WI38 (cell line): ENCODE measurements around the gene SLC47A2.

ENCODE experiments used
- H3K4me3 ChIP-seq: 2 replicates; pipeline ENCODE4 v1.5.1; 2011; ENCODE audit warnings: low read depth, mild to moderate bottlenecking, control low read depth, low read length
- TF ChIP-seq, protein P1 (sequence below): IDR thresholded peaks from 2 replicates; pipeline ENCODE4 v1.5.1; 2012; ENCODE audit warnings: low read depth, mild to moderate bottlenecking, control low read depth, low read length

Gene SLC47A2

DNA sequence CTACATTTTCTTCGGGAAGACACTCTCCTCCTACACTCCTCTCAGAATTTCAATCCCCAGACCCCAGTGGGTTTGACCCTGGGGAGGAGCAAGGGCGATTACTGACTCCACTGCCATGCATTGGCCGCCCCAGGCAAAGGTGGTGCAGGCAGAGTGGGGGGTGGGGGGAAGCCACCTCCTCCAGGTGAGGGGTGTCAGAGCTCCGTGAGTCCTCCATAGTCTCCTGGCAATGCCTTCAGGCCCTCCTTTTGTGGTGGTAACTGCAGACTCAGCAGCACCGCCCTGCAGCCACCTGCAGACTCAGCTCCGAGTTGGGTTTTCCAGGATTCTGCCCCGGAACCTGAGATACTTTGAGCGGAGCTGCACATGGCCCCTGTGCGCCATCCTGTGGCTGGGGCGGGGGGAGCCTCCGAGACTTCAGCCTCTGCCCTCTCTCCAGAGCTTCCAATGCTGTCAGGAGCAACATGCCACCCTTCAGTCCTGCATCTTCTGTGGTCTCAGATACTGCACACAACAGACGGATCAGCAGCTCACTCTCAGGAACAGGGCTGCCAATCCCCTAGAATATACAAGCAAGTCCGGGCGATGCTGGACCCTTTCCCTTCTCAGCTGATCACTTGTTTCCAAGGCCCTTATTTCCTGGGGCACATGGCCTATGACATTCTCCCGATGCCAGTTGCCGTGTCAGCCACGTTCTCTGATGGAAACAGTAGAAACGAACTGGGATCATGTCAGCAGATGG is 2.4 kb upstream of the SLC47A2 start:
- no peak overlapping the region for H3K4me3 ChIP-seq
- TF ChIP-seq, protein P1, sequence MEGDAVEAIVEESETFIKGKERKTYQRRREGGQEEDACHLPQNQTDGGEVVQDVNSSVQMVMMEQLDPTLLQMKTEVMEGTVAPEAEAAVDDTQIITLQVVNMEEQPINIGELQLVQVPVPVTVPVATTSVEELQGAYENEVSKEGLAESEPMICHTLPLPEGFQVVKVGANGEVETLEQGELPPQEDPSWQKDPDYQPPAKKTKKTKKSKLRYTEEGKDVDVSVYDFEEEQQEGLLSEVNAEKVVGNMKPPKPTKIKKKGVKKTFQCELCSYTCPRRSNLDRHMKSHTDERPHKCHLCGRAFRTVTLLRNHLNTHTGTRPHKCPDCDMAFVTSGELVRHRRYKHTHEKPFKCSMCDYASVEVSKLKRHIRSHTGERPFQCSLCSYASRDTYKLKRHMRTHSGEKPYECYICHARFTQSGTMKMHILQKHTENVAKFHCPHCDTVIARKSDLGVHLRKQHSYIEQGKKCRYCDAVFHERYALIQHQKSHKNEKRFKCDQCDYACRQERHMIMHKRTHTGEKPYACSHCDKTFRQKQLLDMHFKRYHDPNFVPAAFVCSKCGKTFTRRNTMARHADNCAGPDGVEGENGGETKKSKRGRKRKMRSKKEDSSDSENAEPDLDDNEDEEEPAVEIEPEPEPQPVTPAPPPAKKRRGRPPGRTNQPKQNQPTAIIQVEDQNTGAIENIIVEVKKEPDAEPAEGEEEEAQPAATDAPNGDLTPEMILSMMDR, result no peak

DNA sequence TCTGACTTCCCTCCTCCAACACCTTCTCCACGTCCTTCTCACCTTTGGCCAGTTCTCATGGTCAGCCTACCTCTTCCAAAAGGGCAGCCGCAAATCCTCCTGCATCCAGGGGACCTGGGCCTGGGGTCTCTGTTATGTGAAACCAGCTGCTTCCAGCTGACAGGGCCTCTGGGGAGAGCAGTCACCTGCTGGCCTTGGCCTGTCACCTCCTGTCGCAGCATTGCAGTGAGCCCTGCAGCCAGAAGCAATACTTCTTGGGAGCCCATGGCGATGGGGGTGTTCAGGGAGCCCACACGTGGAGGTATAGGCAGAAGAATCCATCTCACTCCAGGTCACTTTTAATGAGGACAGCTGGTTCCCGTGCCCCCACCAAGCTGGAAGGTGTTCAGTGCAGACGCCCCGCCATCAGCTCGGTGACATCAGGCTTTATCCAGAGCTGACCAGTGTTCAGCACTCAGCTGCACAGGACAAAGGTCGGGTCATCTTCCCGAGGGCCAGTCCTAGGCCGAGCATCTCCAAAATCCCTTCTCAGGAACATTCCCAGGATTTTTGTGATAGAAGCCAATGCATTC is 1.7 kb upstream of the SLC47A2 start:
- no peak overlapping the region for H3K4me3 ChIP-seq
- TF ChIP-seq, protein P1, result no peak

- TF ChIP-seq, protein P1, result no peak
- no peak overlapping the region for H3K4me3 ChIP-seq
Measured at GRCh38 chr17:19717411-19717908, 1.1 kb upstream of the SLC47A2 start.

- TF ChIP-seq, protein P1, result no peak
- H3K4me3 ChIP-seq, result no peak overlapping the region
Measured at GRCh38 chr17:19717031-19717360, 612 bp upstream of the SLC47A2 start.

DNA sequence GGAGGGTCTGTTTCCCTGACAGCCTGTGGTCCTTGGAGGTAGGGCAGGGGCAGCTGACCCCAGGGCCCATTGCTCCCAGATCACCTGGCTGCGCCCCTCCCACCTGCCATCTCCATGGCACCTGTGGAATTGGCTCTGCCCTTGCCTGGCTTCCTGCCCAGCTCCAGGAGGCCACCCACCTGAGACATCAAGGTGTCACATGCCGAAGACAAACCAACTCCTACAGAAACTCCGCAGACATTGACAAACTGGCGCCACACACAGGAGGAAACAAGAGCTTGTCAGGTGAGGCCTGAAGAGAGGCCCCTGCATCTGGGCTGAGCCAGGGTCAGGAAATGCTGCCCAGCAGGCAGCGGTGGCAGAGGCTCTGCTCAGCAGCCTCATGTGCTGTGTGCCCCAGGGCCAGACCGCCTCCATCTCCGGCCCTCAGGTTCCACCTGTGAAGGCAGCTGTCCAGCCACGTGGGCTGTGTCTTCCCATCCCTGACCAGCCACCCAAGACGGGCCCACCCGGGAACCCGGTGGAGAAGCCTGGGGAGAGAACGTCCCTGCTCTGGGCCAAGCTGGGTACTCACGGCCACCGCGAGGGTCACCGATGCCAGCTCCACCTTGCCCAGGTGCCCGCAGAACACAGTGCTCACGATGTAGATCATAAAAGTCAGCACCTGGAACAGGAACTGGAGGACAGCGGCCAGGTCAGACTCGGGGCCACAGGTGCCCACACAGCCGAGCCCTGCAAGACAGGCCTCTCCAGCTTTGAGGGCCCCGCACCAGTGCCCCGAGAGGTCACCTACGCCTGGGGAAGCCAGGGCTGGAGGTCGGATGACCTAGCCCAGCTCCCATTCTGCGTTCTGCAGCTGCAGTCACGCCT is 1.6 kb downstream of the SLC47A2 start:
- TF ChIP-seq, protein P1, result no peak
- no peak overlapping the region for H3K4me3 ChIP-seq

DNA sequence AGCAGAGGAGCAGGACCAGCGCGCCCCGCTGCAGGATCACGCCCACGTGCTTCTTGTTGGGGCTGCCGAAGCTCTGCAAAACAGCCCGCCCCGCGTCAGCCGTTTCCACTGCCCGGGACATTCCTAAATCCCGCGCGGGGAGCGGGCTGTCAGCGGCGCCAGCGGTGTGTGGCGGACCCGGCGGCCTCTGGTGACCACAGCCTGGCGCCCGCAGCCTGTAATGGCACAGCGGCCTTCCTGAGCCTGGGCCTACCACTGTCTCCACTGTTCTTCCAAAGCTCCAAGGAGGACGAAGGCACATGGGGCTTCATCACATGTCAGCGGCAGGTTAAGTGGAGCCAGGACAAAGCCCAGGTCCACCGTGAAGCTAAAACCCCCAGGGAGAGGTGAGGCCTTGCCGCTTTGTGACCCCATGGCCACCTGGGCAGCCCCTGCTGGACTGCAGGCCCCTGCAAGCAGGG is 2.5 kb downstream of the SLC47A2 start:
- TF ChIP-seq, protein P1, result no peak
- no peak overlapping the region for H3K4me3 ChIP-seq
